OCI-LY3 (cell line): ENCODE results near the gene FGD5.

Experiments used
- CTCF ChIP-seq: fragments of 200-600, 300-600 bp; sonication (generic); IDR thresholded peaks from 2 replicates; pipeline ENCODE4 v1.5.1; 2014; ENCODE audit warnings: antibody characterized with exemption, low read length, low read depth
- EZH2phosphoT487 ChIP-seq: fragments of 200-600 bp; shearing (Covaris generic); IDR thresholded peaks from 2 replicates; pipeline ENCODE4 v1.6.1; 2018; ENCODE audit warnings: antibody characterized with exemption, mixed run types, low read depth

GRCh38 chr3:14814411-14814871, 4.3 kb upstream of the FGD5 start:
- no peak for TF ChIP-seq CTCF
- TF ChIP-seq EZH2phosphoT487: no peak
